ENCODE measurements around the gene LRRN4. TPM values are rescaled to one million over a fixed set of nuclear protein-coding genes. Genes with fewer than 3 reads are reported as not detected.

The LRRN4 gene
- polyA plus RNA-seq, 1 donor, result 6.3 TPM

DNA sequence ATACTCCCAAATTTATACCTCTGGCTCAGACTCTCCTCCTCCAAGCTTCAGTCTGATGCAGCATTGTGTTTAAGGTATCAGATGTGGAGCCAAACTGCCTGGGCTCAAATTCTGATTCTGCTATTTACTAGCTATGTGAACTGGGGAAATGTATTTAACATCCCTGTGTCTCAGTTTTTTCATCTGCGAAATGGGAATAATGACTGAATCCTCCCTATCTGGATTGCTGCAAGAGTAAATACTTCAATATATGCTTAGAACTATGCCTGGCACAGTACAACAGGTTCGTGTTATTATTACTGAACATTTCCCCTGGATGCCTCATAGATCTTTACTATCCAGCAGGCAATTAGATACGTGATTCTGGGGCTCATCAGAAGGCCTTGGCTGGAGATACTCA lies 5.5 kb downstream of the LRRN4 start:
- WGBS (ENCODE audit: insufficient coverage, low lambda C conversion rate), result no CpG with 5 or more reads among the region's 3 CpGs
- Histone ChIP-seq H3K27me3 (ENCODE audit: control insufficient read depth, insufficient read depth, low read length) (peaks cover 30% of the 10 kb centered on the region), H3K4me3 (ENCODE audit: low read length) (no peak overlapping the region), H3K27ac (ENCODE audit: low read length) (no peak overlapping the region), H3K36me3 (ENCODE audit: control insufficient read depth, insufficient read depth, low read length) (no peaks in the 10 kb centered on the region), H3K4me1 (ENCODE audit: control insufficient read depth, insufficient read depth, low read length) (peaks cover 10% of the 10 kb centered on the region), H3K9me3 (ENCODE audit: control insufficient read depth, low read depth, low read length) (no peaks in the 10 kb centered on the region)
- no peak for DNase-seq

DNA sequence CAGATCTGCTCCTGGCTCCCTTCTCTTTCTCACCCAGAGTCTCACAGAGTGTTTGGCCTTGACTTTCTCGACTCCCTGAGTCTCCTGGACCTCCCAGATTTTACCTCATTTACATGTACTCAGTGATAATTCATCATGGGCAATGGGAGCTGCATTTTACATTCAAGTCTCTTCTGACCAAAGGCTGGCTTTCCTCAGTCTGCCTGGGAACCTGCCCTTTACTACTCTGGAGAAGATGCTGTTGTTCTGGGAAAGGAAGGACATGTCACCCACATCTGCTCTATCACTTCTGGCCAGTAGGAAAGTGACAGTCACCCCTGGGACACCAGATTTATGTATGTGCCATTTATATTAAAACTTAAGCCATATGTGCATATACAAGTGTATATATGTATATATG lies 7.4 kb downstream of the LRRN4 start:
- Histone ChIP-seq H3K4me3 (ENCODE audit: low read length) (no peak overlapping the region), H3K4me1 (ENCODE audit: control insufficient read depth, insufficient read depth, low read length) (peaks cover 5% of the 10 kb centered on the region), H3K36me3 (ENCODE audit: control insufficient read depth, insufficient read depth, low read length) (peaks cover 9% of the 10 kb centered on the region), H3K9me3 (ENCODE audit: control insufficient read depth, low read depth, low read length) (peaks cover 5% of the 10 kb centered on the region), H3K27me3 (ENCODE audit: control insufficient read depth, insufficient read depth, low read length) (peaks cover 11% of the 10 kb centered on the region), H3K27ac (ENCODE audit: low read length) (no peak overlapping the region)
- no peak for DNase-seq
- WGBS (ENCODE audit: insufficient coverage, low lambda C conversion rate), result no CpG with 5 or more reads among the region's 1 CpG

DNA sequence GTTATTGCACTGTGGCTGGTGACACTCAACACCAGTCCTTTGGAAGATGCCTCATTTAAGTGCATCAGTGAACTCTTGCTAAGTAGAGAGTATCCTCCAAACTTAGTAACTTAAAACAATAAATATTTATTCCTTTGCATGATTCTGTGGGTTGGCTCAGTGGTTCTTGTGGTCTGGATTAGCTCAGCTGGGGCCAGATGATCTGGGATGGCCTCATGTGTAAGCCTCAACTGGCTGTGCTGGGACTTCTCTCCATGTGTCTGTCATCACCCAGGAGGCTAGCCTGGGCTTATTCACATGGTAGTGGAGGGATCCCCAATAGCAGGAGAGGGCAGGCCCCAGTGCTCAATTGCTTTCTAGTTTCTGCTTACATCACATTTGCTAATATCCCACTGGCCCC lies 8.3 kb downstream of the LRRN4 start:
- Histone ChIP-seq H3K4me1 (ENCODE audit: control insufficient read depth, insufficient read depth, low read length) (peaks cover 5% of the 10 kb centered on the region), H3K36me3 (ENCODE audit: control insufficient read depth, insufficient read depth, low read length) (peaks cover 18% of the 10 kb centered on the region), H3K9me3 (ENCODE audit: control insufficient read depth, low read depth, low read length) (peaks cover 6% of the 10 kb centered on the region), H3K4me3 (ENCODE audit: low read length) (no peak overlapping the region), H3K27me3 (ENCODE audit: control insufficient read depth, insufficient read depth, low read length) (peaks cover 3% of the 10 kb centered on the region), H3K27ac (ENCODE audit: low read length) (no peak overlapping the region)
- no peak for DNase-seq

DNA sequence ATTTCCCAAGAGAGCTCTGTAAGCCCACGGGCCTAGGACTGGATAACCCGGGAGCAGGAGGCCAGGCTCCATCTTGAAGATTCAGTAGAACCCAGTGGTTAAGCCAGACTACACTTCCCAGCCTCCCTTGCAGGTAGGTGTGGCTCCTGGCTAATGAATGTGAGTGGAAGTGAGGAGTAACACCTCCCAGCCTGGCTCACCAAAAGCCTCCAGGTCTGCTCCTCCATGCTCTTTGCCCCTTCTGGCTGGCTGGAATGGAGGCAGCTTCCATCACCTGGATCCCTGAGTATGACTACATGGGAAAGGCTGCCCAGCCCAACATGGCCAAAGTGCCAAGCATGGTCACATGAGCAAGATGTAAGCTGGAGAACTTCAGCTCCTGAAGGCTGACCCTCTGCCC lies 9.7 kb downstream of the LRRN4 start:
- H3K36me3 ChIP-seq (ENCODE audit: control insufficient read depth, insufficient read depth, low read length), result peaks cover 22% of the 10 kb centered on the region
- DNase-seq, result peak; percentile 66 to 80
- no CpG with 5 or more reads among the region's 2 CpGs for WGBS (ENCODE audit: insufficient coverage, low lambda C conversion rate)

DNA sequence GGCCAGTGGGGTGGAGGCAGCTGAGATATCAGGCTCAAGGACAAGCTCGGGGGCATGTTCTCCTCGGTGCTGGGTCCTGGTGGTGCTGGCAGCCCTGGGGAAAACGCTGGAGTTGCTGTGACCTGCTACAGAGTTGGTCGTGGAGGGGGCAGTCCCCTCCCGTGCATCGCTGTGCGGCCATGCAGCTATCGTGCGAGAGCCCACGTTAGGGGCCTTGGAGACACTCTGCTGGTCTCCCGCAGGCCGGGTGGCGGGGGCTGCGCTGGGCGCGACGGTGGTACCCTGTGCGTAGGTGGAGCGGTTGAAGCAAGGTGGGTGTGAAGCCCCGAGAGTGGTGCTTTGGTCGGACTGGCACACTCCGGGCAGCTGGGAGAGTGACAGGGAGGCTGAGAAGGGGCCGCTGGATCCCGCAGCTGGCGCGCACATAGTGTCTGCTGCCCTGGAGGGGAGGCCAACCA lies 12.0 kb downstream of the LRRN4 start:
- no CpG with 5 or more reads among the region's 26 CpGs for WGBS (ENCODE audit: insufficient coverage, low lambda C conversion rate)
- H3K36me3 ChIP-seq (ENCODE audit: control insufficient read depth, insufficient read depth, low read length), result peaks cover 36% of the 10 kb centered on the region

More for the DNA sequence above, 9.7 kb downstream of the LRRN4 start:
- H3K27me3 ChIP-seq (ENCODE audit: control insufficient read depth, insufficient read depth, low read length), result no peaks in the 10 kb centered on the region
- peak overlapping the region; percentile 13 for H3K27ac ChIP-seq (ENCODE audit: low read length)
- peaks cover 5% of the 10 kb centered on the region for H3K4me1 ChIP-seq (ENCODE audit: control insufficient read depth, insufficient read depth, low read length)
- no peak overlapping the region for H3K4me3 ChIP-seq (ENCODE audit: low read length)
- H3K9me3 ChIP-seq (ENCODE audit: control insufficient read depth, low read depth, low read length), result peaks cover 6% of the 10 kb centered on the region

DNA sequence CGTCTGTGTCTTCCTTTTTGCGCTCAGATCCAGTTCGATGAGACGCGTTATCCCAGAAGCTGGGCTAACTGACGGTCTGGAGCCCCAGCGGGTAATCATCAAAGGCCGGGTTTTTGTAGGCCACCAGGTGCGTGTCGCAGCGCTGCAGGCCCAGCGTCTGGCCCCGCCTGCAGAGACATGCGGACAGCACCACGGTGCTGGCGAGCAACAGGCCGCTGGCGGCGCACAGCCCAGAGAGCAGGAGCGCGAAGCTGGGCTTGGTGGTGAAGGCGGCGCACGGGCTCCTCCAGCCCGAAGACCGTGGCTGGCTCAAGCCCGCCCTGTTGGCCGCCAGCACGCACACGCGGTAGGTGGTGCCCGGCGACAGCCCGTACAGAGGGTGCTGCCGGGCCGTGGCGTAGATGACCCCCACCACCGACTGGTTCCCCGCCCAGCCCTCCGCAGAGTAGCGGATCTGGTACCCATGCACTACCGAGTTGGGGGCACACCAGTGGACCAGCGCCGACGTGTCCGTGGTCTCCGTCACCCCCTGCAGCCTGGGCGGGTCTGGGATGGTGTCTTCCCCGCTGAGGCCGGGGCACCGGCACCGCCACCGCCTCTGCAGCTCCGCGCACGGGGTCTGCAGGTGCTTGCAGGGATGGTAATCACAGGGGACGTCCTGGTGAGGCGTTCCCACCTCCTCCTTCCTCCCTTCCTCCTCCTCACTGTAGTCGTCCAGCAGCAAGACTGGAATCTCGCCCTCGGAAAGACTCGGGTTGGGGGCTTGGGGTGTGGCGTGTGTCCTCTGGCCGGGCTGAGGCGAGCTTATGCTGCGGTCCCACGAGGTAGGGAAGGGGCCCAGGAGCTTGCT lies 12.7 kb downstream of the LRRN4 start:
- peaks cover 41% of the 10 kb centered on the region for H3K36me3 ChIP-seq (ENCODE audit: control insufficient read depth, insufficient read depth, low read length)
- H3K4me3 ChIP-seq (ENCODE audit: low read length), result no peak overlapping the region
- H3K4me1 ChIP-seq (ENCODE audit: control insufficient read depth, insufficient read depth, low read length), result peaks cover 5% of the 10 kb centered on the region
- DNase-seq, result no peak
- no peaks in the 10 kb centered on the region for H3K27me3 ChIP-seq (ENCODE audit: control insufficient read depth, insufficient read depth, low read length)
- peaks cover 6% of the 10 kb centered on the region for H3K9me3 ChIP-seq (ENCODE audit: control insufficient read depth, low read depth, low read length)
- no peak overlapping the region for H3K27ac ChIP-seq (ENCODE audit: low read length)
- no CpG with 5 or more reads among the region's 67 CpGs for WGBS (ENCODE audit: insufficient coverage, low lambda C conversion rate)

More for the DNA sequence above, 12.0 kb downstream of the LRRN4 start:
- H3K4me1 ChIP-seq (ENCODE audit: control insufficient read depth, insufficient read depth, low read length), result peaks cover 5% of the 10 kb centered on the region
- H3K4me3 ChIP-seq (ENCODE audit: low read length), result no peak overlapping the region
- DNase-seq, result no peak
- peaks cover 6% of the 10 kb centered on the region for H3K9me3 ChIP-seq (ENCODE audit: control insufficient read depth, low read depth, low read length)
- no peak overlapping the region for H3K27ac ChIP-seq (ENCODE audit: low read length)
- H3K27me3 ChIP-seq (ENCODE audit: control insufficient read depth, insufficient read depth, low read length), result no peaks in the 10 kb centered on the region

DNA sequence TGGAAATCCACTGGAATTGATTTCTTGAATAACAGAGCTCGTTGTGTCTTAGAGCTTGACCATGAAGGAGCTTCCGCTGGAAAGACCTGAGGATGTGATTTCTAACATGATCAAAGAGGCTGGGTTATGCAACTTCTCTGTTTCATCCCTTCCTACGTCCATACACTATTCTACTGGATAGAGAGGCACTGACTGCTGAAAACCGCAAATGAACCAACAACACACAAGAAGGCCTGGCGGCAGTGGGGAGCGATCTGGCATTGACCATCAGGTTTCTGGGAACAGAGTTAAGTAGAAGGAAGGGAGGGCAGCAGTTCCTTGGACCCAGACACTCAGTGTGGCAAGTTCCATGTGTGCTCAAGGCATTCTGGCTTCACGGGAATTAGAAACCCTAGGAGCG lies 13.3 kb downstream of the LRRN4 start:
- WGBS (ENCODE audit: insufficient coverage, low lambda C conversion rate), result 100% methylated on average over 3 of the region's 8 CpGs
- Histone ChIP-seq H3K27me3 (ENCODE audit: control insufficient read depth, insufficient read depth, low read length) (no peaks in the 10 kb centered on the region), H3K4me3 (ENCODE audit: low read length) (no peak overlapping the region), H3K4me1 (ENCODE audit: control insufficient read depth, insufficient read depth, low read length) (peaks cover 5% of the 10 kb centered on the region), H3K27ac (ENCODE audit: low read length) (no peak overlapping the region), H3K36me3 (ENCODE audit: control insufficient read depth, insufficient read depth, low read length) (peaks cover 46% of the 10 kb centered on the region), H3K9me3 (ENCODE audit: control insufficient read depth, low read depth, low read length) (peaks cover 6% of the 10 kb centered on the region)
- no peak for DNase-seq

DNA sequence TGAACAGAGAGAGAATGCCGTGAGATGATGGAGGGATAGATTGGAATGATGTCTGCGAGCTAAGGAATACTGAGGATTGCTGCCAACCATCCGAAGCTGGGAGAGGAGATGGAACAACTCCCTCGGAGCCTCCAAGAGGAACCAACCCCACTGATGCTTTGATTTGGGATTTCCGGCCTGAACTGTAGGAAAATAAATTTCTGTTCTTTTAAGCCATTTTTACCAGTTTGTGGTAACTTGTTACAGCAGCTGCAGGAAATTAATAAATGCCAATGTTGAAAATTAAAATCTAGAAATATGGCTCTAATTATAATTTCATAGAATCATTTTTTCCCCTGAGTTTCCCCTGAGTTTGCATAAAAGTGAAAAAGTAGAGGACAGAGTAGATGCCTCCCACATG lies 14.1 kb downstream of the LRRN4 start:
- H3K9me3 ChIP-seq (ENCODE audit: control insufficient read depth, low read depth, low read length), result peaks cover 6% of the 10 kb centered on the region
- peaks cover 50% of the 10 kb centered on the region for H3K36me3 ChIP-seq (ENCODE audit: control insufficient read depth, insufficient read depth, low read length)
- 100% methylated on average over 1 of the region's 5 CpGs for WGBS (ENCODE audit: insufficient coverage, low lambda C conversion rate)
- H3K4me3 ChIP-seq (ENCODE audit: low read length), result no peak overlapping the region
- DNase-seq, result no peak
- H3K27me3 ChIP-seq (ENCODE audit: control insufficient read depth, insufficient read depth, low read length), result no peaks in the 10 kb centered on the region
- H3K4me1 ChIP-seq (ENCODE audit: control insufficient read depth, insufficient read depth, low read length), result peaks cover 5% of the 10 kb centered on the region
- H3K27ac ChIP-seq (ENCODE audit: low read length), result no peak overlapping the region

DNA sequence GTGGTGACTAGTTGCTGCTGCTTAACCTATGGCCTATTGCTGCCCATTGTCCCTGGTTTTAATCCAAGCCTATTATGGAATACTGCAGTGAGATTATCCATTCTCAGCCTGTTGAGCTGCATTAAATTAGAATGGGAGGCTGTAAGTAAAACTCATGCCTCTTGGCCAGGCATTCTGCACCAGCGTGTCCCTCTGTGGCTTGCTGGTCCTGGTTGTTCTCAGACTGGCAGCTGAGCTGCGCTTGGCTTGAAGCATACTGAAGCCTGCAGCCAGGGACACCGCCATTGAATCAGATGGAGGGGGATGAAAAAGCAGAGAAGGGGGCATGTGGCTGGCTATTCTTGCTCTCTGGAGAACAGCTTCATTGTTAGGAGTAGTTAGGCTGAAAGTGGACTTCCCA lies 15.6 kb downstream of the LRRN4 start:
- Histone ChIP-seq H3K36me3 (ENCODE audit: control insufficient read depth, insufficient read depth, low read length) (peaks cover 65% of the 10 kb centered on the region), H3K9me3 (ENCODE audit: control insufficient read depth, low read depth, low read length) (peaks cover 6% of the 10 kb centered on the region), H3K27ac (ENCODE audit: low read length) (no peak overlapping the region), H3K4me3 (ENCODE audit: low read length) (no peak overlapping the region), H3K4me1 (ENCODE audit: control insufficient read depth, insufficient read depth, low read length) (no peaks in the 10 kb centered on the region), H3K27me3 (ENCODE audit: control insufficient read depth, insufficient read depth, low read length) (no peaks in the 10 kb centered on the region)
- DNase-seq, result no peak
- no CpG with 5 or more reads among the region's 3 CpGs for WGBS (ENCODE audit: insufficient coverage, low lambda C conversion rate)

DNA sequence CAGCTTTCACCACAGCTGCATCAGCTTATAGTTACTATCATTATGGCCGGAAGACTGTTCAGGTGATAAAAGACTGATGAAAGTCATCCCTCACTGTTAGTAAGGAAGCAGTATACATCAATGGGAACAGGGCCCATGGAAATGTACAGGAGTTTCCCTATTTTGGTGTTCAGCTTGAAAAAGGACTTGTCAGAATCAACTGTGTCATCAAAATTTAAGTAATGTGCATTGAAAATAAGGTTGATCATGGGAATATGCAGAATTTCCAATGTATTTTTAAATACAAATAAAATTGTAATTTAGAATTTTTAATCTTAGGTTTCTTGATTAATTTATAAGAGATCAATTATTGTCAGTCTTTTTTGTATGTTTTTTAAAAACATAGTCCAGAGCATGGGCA lies 16.8 kb downstream of the LRRN4 start:
- Histone ChIP-seq H3K4me3 (ENCODE audit: low read length) (no peak overlapping the region), H3K4me1 (ENCODE audit: control insufficient read depth, insufficient read depth, low read length) (no peaks in the 10 kb centered on the region), H3K9me3 (ENCODE audit: control insufficient read depth, low read depth, low read length) (peaks cover 6% of the 10 kb centered on the region), H3K27me3 (ENCODE audit: control insufficient read depth, insufficient read depth, low read length) (no peaks in the 10 kb centered on the region), H3K36me3 (ENCODE audit: control insufficient read depth, insufficient read depth, low read length) (peaks cover 69% of the 10 kb centered on the region), H3K27ac (ENCODE audit: low read length) (no peak overlapping the region)
- WGBS (ENCODE audit: insufficient coverage, low lambda C conversion rate), result no CpG with 5 or more reads among the region's 1 CpG
- no peak for DNase-seq

DNA sequence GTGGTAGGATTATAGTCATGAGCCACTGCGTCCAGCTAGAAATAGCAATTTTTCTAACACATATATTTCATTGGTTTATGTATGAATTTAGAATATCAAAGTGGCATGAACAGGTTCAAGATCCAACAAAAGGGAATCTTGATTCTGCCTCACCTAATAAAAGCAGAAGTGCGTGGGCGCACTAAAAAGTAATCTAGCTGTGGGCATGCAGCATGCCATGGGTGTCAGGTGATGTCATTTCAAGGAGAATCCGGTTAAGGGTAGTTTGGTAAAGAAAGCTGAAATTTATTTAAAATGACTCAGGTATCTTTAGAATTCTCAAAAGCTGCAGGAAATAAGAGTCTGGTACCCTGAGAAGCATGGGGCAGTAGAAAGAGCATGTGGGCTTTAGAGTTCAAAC lies 17.6 kb downstream of the LRRN4 start:
- H3K4me3 ChIP-seq (ENCODE audit: low read length), result no peak overlapping the region
- no peaks in the 10 kb centered on the region for H3K9me3 ChIP-seq (ENCODE audit: control insufficient read depth, low read depth, low read length)
- no peak overlapping the region for H3K27ac ChIP-seq (ENCODE audit: low read length)
- H3K4me1 ChIP-seq (ENCODE audit: control insufficient read depth, insufficient read depth, low read length), result no peaks in the 10 kb centered on the region
- H3K27me3 ChIP-seq (ENCODE audit: control insufficient read depth, insufficient read depth, low read length), result no peaks in the 10 kb centered on the region
- peaks cover 66% of the 10 kb centered on the region for H3K36me3 ChIP-seq (ENCODE audit: control insufficient read depth, insufficient read depth, low read length)
- 100% methylated on average over 3 of the region's 4 CpGs for whole genome bisulfite sequencing (ENCODE audit: insufficient coverage, low lambda C conversion rate)
- no peak for DNase-seq
